Measurements from ENCODE around the gene TMEM81. TPM values are rescaled to one million over a fixed set of nuclear protein-coding genes. Genes with fewer than 3 reads are reported as not detected.

The TMEM81 gene
- total RNA-seq, 2 donors from 2014 or later, result 4.9 to 6.2 TPM

- Histone ChIP-seq H3K4me3 (ENCODE audit: low read length) (no peak overlapping the region), H3K27ac (ENCODE audit: low read depth, low read length) (no peak overlapping the region), H3K9ac (ENCODE audit: extremely low read depth, low read length, poor library complexity, severe bottlenecking) (no peak overlapping the region), H3K9me3 (ENCODE audit: control insufficient read depth, low read length) (no peaks in the 10 kb centered on the region), H3K27me3 (ENCODE audit: control insufficient read depth, insufficient read depth, low read length, poor library complexity, severe bottlenecking) (no peaks in the 10 kb centered on the region), H3K4me1 (ENCODE audit: control insufficient read depth, insufficient read depth, low read length) (no peaks in the 10 kb centered on the region), H3K36me3 (ENCODE audit: control insufficient read depth, insufficient read depth, low read length) (no peaks in the 10 kb centered on the region)
- DNase-seq, result peak; percentile 27
- 92 to 97% methylated on average over 12 to 14 of the region's 14 CpGs for WGBS, 2 experiments (ENCODE audit: insufficient coverage in 1 of 2, insufficient read length in 1 of 2)
- Mint-ChIP-seq H3K4me3 (no peak overlapping the region), H3K36me3 (ENCODE audit: low read depth) (no peaks in the 10 kb centered on the region), H3K4me1 (no peaks in the 10 kb centered on the region), H3K9me3 (no peaks in the 10 kb centered on the region), H3K27ac (no peak overlapping the region), H3K27me3 (ENCODE audit: insufficient read depth) (no peaks in the 10 kb centered on the region)
- TF ChIP-seq, protein P1, sequence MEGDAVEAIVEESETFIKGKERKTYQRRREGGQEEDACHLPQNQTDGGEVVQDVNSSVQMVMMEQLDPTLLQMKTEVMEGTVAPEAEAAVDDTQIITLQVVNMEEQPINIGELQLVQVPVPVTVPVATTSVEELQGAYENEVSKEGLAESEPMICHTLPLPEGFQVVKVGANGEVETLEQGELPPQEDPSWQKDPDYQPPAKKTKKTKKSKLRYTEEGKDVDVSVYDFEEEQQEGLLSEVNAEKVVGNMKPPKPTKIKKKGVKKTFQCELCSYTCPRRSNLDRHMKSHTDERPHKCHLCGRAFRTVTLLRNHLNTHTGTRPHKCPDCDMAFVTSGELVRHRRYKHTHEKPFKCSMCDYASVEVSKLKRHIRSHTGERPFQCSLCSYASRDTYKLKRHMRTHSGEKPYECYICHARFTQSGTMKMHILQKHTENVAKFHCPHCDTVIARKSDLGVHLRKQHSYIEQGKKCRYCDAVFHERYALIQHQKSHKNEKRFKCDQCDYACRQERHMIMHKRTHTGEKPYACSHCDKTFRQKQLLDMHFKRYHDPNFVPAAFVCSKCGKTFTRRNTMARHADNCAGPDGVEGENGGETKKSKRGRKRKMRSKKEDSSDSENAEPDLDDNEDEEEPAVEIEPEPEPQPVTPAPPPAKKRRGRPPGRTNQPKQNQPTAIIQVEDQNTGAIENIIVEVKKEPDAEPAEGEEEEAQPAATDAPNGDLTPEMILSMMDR (conservative IDR thresholded peaks at IDR 0.05), result no peak
Measured at GRCh38 chr1:205065666-205066065, 18.6 kb downstream of the TMEM81 start.

DNA sequence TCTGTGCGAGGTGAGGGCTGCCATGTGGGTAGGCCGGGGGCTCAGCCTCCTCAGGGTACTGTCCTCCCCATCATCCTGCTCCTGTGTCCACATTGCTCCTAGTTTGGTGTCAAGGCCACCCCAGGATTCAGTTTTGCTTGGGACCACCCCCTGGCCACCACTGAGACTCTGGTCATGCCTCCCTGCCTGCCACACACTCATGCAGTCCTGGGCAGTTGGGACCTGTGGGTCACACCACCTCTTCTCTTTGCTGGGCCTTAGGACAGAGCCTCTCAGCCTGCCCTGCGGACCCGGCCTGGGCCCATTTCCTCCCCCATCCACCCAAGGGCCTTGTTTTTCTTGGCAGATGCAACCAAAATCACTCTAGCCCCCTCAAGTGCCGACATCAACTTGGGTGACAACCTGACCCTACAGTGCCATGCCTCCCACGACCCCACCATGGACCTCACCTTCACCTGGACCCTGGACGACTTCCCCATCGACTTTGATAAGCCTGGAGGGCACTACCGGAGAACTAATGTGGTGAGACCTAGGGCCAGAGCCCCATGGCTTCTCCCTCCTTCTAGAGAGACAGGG, 19.4 kb downstream of the TMEM81 start:
- Histone ChIP-seq H3K27me3 (ENCODE audit: control insufficient read depth, insufficient read depth, low read length, poor library complexity, severe bottlenecking) (no peaks in the 10 kb centered on the region), H3K36me3 (ENCODE audit: control insufficient read depth, insufficient read depth, low read length) (no peaks in the 10 kb centered on the region), H3K9ac (ENCODE audit: extremely low read depth, low read length, poor library complexity, severe bottlenecking) (no peak overlapping the region), H3K27ac (ENCODE audit: low read depth, low read length) (no peak overlapping the region), H3K9me3 (ENCODE audit: control insufficient read depth, low read length) (no peaks in the 10 kb centered on the region), H3K4me3 (ENCODE audit: low read length) (no peak overlapping the region), H3K4me1 (ENCODE audit: control insufficient read depth, insufficient read depth, low read length) (no peaks in the 10 kb centered on the region)
- Mint-ChIP-seq H3K27ac (no peak overlapping the region), H3K4me1 (no peaks in the 10 kb centered on the region), H3K36me3 (ENCODE audit: low read depth) (no peaks in the 10 kb centered on the region), H3K4me3 (no peak overlapping the region), H3K9me3 (no peaks in the 10 kb centered on the region), H3K27me3 (ENCODE audit: insufficient read depth) (no peaks in the 10 kb centered on the region)
- DNase-seq, result peak; percentile 28
- TF ChIP-seq, protein P1 (conservative IDR thresholded peaks at IDR 0.05), result no peak
- WGBS, 2 experiments (ENCODE audit: insufficient coverage in 1 of 2, insufficient read length in 1 of 2), result 91 to 95% methylated on average over 6 to 9 of the region's 9 CpGs

DNA sequence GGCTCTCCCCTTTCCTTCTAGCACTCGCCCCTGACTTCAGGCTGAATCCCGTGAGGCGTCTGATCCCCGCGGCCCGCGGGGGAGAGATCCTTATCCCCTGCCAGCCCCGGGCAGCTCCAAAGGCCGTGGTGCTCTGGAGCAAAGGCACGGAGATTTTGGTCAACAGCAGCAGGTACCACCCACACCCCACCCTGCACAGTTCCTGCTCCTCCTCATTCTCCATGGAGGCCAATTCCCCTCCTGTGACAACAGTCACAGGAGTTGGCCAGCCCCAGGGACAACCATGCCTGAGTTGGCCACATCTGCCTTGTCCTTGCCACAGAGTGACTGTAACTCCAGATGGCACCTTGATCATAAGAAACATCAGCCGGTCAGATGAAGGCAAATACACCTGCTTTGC, 20.0 kb downstream of the TMEM81 start:
- H3K27ac ChIP-seq (ENCODE audit: low read depth, low read length), result no peak overlapping the region
- no peak overlapping the region for H3K4me3 ChIP-seq (ENCODE audit: low read length)
- TF ChIP-seq, protein P1 (conservative IDR thresholded peaks at IDR 0.05), result no peak
- Mint-ChIP-seq H3K27me3 (ENCODE audit: insufficient read depth) (no peaks in the 10 kb centered on the region), H3K36me3 (ENCODE audit: low read depth) (no peaks in the 10 kb centered on the region), H3K4me1 (no peaks in the 10 kb centered on the region), H3K4me3 (no peak overlapping the region), H3K27ac (no peak overlapping the region), H3K9me3 (no peaks in the 10 kb centered on the region)
- H3K36me3 ChIP-seq (ENCODE audit: control insufficient read depth, insufficient read depth, low read length), result no peaks in the 10 kb centered on the region
- H3K9me3 ChIP-seq (ENCODE audit: control insufficient read depth, low read length), result no peaks in the 10 kb centered on the region
- DNase-seq, result no peak
- no peaks in the 10 kb centered on the region for H3K4me1 ChIP-seq (ENCODE audit: control insufficient read depth, insufficient read depth, low read length)
- H3K27me3 ChIP-seq (ENCODE audit: control insufficient read depth, insufficient read depth, low read length, poor library complexity, severe bottlenecking), result no peaks in the 10 kb centered on the region
- no peak overlapping the region for H3K9ac ChIP-seq (ENCODE audit: extremely low read depth, low read length, poor library complexity, severe bottlenecking)
- 87 to 95% methylated on average over 8 to 11 of the region's 11 CpGs for WGBS, 2 experiments (ENCODE audit: insufficient coverage in 1 of 2, insufficient read length in 1 of 2)

Measured in endodermal cell (in vitro differentiated cells).